Measurements from ENCODE around the gene SIM2. TPM values are rescaled to one million over a fixed set of nuclear protein-coding genes. Genes with fewer than 3 reads are reported as not detected.
A peak's percentile ranks its signal among the peaks of the same experiment; 100 is the strongest.
"Not testable (repeated sequence)": the region's sequence is repeated elsewhere in the genome, so short reads cannot be mapped to it uniquely, and the experiment has no call there.

The SIM2 gene
- not detected for total RNA-seq
- long read RNA-seq, result 0 reads

- DNase-seq, result no peak
- intact Hi-C loops (cut with DNase I), result no loop called here
- ATAC-seq (ENCODE audit: poor library complexity), result peak; percentile 28
Observed at GRCh38 chr21:36698981-36699545, at the start of gene SIM2. TSS of gene SIM2 (plus strand) at chr21:36699115. CDS start at chr21:36699747, 632 bp downstream.

- DNase-seq (no peak), ATAC-seq (ENCODE audit: poor library complexity) (no peak)
- intact Hi-C loops (cut with DNase I), result no loop called here
Observed at GRCh38 chr21:36654324-36654723, 44.6 kb upstream of the SIM2 start.

- no peak for ATAC-seq (ENCODE audit: poor library complexity)
- no peak for DNase-seq
- intact Hi-C loops (cut with DNase I), result no loop called here
Observed at GRCh38 chr21:36654796-36655325, 44.1 kb upstream of the SIM2 start.

GRCh38 chr21:36656138-36656537 is 42.8 kb upstream of the SIM2 start:
- no peak for ATAC-seq (ENCODE audit: poor library complexity)
- intact Hi-C loops (cut with DNase I), result no loop called here
- no peak for DNase-seq

- intact Hi-C loops (cut with DNase I); DNase-seq; ATAC-seq (ENCODE audit: poor library complexity): not testable (repeated sequence)
Observed at GRCh38 chr21:36657290-36657689, 41.6 kb upstream of the SIM2 start.

- ATAC-seq (ENCODE audit: poor library complexity) (no peak), DNase-seq (no peak)
- intact Hi-C loops (cut with DNase I), result no loop called here
Observed at GRCh38 chr21:36657999-36658398, 40.9 kb upstream of the SIM2 start.

GRCh38 chr21:36658926-36659325 is 40.0 kb upstream of the SIM2 start:
- DNase-seq (no peak), ATAC-seq (ENCODE audit: poor library complexity) (no peak)
- intact Hi-C loops (cut with DNase I), result no loop called here

- intact Hi-C loops (cut with DNase I), result loop anchor here (10.0 kb wide), 1 partner anchor 253 kb away; no protein-coding TSS in a partner anchor
- ATAC-seq (ENCODE audit: poor library complexity), result peak; percentile 60
- peak; percentile 46 for DNase-seq
Observed at GRCh38 chr21:36661511-36662309, 37.2 kb upstream of the SIM2 start.

- intact Hi-C loops (cut with DNase I), result loop anchor here (10.0 kb wide), 1 partner anchor 252 kb away; no protein-coding TSS in a partner anchor
- DNase-seq (no peak), ATAC-seq (ENCODE audit: poor library complexity) (no peak)
Observed at GRCh38 chr21:36663033-36663855, 35.7 kb upstream of the SIM2 start.

GRCh38 chr21:36664662-36664990 is 34.3 kb upstream of the SIM2 start:
- intact Hi-C loops (cut with DNase I), result loop anchor here (10.0 kb wide), 1 partner anchor 250 kb away; no protein-coding TSS in a partner anchor
- ATAC-seq (ENCODE audit: poor library complexity), result peak; percentile 72

GRCh38 chr21:36665806-36666205 is 33.1 kb upstream of the SIM2 start:
- intact Hi-C loops (cut with DNase I), result loop anchor here (10.0 kb wide), 1 partner anchor 249 kb away; no protein-coding TSS in a partner anchor
- ATAC-seq (ENCODE audit: poor library complexity) (no peak), DNase-seq (no peak)

More at GRCh38 chr21:36664662-36664990, 34.3 kb upstream of the SIM2 start:
- peak; percentile 46 for DNase-seq

- DNase-seq, result no peak
- intact Hi-C loops (cut with DNase I), result loop anchor here (10.0 kb wide), 1 partner anchor 246 kb away; no protein-coding TSS in a partner anchor
- no peak for ATAC-seq (ENCODE audit: poor library complexity)
Observed at GRCh38 chr21:36668713-36669112, 30.2 kb upstream of the SIM2 start.

GRCh38 chr21:36671836-36672235 is 27.1 kb upstream of the SIM2 start:
- intact Hi-C loops (cut with DNase I), result no loop called here
- no peak for DNase-seq
- ATAC-seq (ENCODE audit: poor library complexity), result no peak

- ATAC-seq (ENCODE audit: poor library complexity); intact Hi-C loops (cut with DNase I); DNase-seq: not testable (repeated sequence)
Observed at GRCh38 chr21:36672296-36672695, 26.6 kb upstream of the SIM2 start.

GRCh38 chr21:36672737-36673136 is 26.2 kb upstream of the SIM2 start:
- intact Hi-C loops (cut with DNase I), result no loop called here
- no peak for DNase-seq

GRCh38 chr21:36676039-36676950 is 22.6 kb upstream of the SIM2 start:
- intact Hi-C loops (cut with DNase I), result no loop called here
- DNase-seq (no peak), ATAC-seq (ENCODE audit: poor library complexity) (no peak)

More at GRCh38 chr21:36672737-36673136, 26.2 kb upstream of the SIM2 start:
- no peak for ATAC-seq (ENCODE audit: poor library complexity)

- no peak for ATAC-seq (ENCODE audit: poor library complexity)
- no peak for DNase-seq
- intact Hi-C loops (cut with DNase I), result no loop called here
Observed at GRCh38 chr21:36677443-36677842, 21.5 kb upstream of the SIM2 start.

GRCh38 chr21:36678538-36678937 is 20.4 kb upstream of the SIM2 start:
- intact Hi-C loops (cut with DNase I), result no loop called here
- no peak for DNase-seq
- no peak for ATAC-seq (ENCODE audit: poor library complexity)

Measured in Right ventricle myocardium superior (tissue), 1 donor.